ENCODE results near the gene FOSL2.
A peak's percentile ranks its signal among the peaks of the same experiment; 100 is the strongest.

FOSL2 gene

GRCh38 chr2:28377984-28378678, 14.5 kb upstream of the FOSL2 start:
- Mint-ChIP-seq H3K4me1 (peaks cover 9% of the 10 kb centered on the region), H3K27ac (no peak overlapping the region), H3K36me3 (no peaks in the 10 kb centered on the region), H3K4me3 (no peak overlapping the region), H3K9me3 (no peaks in the 10 kb centered on the region), H3K27me3 (no peaks in the 10 kb centered on the region)
- no peak for ATAC-seq

DNA sequence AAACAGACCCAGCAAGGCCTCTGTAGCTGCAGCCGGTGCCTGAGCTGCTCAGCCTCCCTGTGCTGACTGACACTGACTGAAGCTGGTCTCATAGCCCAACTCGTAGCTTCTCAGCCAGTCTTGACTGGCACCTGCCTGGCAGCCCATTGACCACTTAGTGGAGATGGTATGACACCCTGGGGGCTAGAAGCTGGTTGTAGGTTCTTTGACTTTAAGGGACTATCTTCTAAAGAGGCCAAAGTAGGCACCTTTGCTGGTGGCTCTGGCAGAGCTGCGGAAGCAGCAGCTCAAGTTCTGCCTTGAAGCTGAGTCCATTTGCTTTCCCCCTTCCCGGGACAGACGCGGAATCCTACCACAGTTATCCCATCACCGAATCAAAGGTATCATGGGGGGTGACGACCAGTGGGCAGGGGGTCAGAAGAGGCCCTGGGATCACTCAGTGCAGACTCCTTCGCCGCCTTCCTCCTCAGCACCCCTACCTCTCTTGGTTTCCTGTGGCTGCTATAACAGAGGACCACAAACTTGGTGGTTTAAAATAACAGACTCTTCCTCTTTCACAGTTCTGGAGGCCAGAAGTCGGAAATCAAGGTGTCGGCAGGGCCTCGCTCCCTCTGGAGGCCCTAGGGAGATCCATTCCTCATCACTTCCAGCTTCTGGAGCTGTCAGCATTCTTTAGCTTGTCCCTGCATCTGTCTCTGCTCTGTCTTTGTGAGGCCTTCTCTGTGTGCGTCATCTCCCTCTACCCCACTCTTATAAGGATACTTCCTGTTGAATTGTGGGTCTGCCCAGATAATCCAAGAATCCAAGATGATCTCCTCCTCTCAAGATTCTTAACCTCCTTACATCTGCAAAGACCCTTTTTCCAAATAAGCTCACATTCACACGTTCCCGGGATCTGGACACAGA, 13.7 kb upstream of the FOSL2 start:
- Mint-ChIP-seq H3K27me3 (no peaks in the 10 kb centered on the region), H3K9me3 (no peaks in the 10 kb centered on the region), H3K36me3 (no peaks in the 10 kb centered on the region), H3K27ac (peak overlapping the region; percentile 9), H3K4me3 (no peak overlapping the region), H3K4me1 (peaks cover 9% of the 10 kb centered on the region)
- ATAC-seq = no peak

DNA sequence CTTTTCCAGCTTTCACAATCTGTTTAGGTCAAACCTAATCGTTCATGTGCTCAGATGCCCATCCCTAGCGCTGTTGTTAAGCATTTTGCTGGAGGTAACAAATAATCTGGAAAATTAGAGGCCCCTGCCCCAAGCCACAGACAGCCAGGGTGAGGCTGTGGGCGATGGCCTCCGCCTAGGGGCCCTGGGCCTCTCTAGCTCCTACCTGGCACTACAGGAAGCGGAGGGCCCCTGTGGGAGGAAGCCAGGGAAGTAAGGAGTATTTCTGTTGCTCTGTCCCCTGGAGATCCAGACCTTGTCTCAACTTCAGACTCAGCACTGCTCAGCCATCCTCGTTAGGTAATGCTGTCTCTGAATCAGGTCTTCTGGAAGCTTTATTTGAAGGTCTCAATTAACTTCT, 12.4 kb upstream of the FOSL2 start:
- Mint-ChIP-seq H3K4me1 (peaks cover 9% of the 10 kb centered on the region), H3K27ac (no peak overlapping the region), H3K36me3 (no peaks in the 10 kb centered on the region), H3K4me3 (no peak overlapping the region), H3K27me3 (no peaks in the 10 kb centered on the region), H3K9me3 (no peaks in the 10 kb centered on the region)
- no peak for ATAC-seq

- ATAC-seq = no peak
- no peak overlapping the region for H3K4me3 Mint-ChIP-seq
- no peak overlapping the region for H3K27ac Mint-ChIP-seq
- H3K36me3 Mint-ChIP-seq = no peaks in the 10 kb centered on the region
- no peaks in the 10 kb centered on the region for H3K9me3 Mint-ChIP-seq
- H3K4me1 Mint-ChIP-seq = peaks cover 9% of the 10 kb centered on the region
- no peaks in the 10 kb centered on the region for H3K27me3 Mint-ChIP-seq
Measured at GRCh38 chr2:28381225-28382180, 11.2 kb upstream of the FOSL2 start.

- H3K9me3 Mint-ChIP-seq = no peaks in the 10 kb centered on the region
- H3K4me1 Mint-ChIP-seq = peaks cover 15% of the 10 kb centered on the region
- ATAC-seq = no peak
- no peak overlapping the region for H3K4me3 Mint-ChIP-seq
- H3K36me3 Mint-ChIP-seq = no peaks in the 10 kb centered on the region
- no peaks in the 10 kb centered on the region for H3K27me3 Mint-ChIP-seq
- H3K27ac Mint-ChIP-seq = no peak overlapping the region
Measured at GRCh38 chr2:28382755-28383154, 9.9 kb upstream of the FOSL2 start.

GRCh38 chr2:28387082-28387960, 5.3 kb upstream of the FOSL2 start:
- H3K27ac Mint-ChIP-seq = no peak overlapping the region
- peaks cover 26% of the 10 kb centered on the region for H3K4me1 Mint-ChIP-seq
- no peaks in the 10 kb centered on the region for H3K9me3 Mint-ChIP-seq
- no peaks in the 10 kb centered on the region for H3K36me3 Mint-ChIP-seq
- H3K4me3 Mint-ChIP-seq = no peak overlapping the region
- ATAC-seq = no peak
- H3K27me3 Mint-ChIP-seq = no peaks in the 10 kb centered on the region

DNA sequence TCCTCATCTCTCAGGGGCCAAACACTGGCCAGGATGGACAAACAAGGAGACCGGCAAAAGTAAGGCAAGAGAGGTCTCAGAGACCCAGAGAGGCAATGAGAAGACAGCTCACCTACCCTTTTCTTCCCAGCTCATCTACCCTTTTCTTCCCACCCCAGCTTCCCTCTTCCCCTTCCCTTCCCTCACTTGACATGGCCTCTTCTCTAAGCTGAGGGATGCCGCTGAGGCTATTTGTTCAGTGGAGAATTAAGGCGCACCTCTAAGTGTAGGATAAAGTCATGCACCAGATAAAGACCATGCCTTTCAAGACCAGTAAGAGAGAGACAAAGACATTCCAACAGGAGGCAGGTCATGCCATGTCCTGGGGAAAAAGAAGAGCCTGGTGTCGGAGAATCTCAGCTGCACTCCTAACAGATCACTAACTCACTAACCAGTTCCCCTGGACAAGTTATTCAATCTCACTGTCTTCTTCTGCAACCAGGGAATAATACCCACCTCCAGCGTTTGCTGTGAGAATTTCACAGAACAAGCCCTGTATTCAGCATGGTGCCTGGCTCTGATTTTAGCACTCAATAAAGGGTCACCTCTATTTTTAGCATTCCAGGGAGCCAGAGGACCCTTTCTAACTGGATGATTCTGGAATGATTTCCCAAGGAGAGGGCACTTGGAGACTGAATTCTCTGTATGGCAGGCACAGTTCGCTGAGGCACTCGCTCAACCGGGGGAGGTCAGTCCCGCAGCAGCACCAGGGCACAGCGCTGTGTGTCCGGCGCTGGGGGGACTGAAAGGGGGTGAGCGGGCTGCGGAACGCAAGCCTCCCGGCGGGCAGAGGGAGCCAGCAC, 3.0 kb upstream of the FOSL2 start:
- Mint-ChIP-seq H3K9me3 (no peaks in the 10 kb centered on the region), H3K4me1 (peaks cover 26% of the 10 kb centered on the region), H3K27ac (peak overlapping the region; percentile 82), H3K4me3 (peak overlapping the region; percentile 81), H3K36me3 (no peaks in the 10 kb centered on the region), H3K27me3 (no peaks in the 10 kb centered on the region)
- ATAC-seq = no peak

DNA sequence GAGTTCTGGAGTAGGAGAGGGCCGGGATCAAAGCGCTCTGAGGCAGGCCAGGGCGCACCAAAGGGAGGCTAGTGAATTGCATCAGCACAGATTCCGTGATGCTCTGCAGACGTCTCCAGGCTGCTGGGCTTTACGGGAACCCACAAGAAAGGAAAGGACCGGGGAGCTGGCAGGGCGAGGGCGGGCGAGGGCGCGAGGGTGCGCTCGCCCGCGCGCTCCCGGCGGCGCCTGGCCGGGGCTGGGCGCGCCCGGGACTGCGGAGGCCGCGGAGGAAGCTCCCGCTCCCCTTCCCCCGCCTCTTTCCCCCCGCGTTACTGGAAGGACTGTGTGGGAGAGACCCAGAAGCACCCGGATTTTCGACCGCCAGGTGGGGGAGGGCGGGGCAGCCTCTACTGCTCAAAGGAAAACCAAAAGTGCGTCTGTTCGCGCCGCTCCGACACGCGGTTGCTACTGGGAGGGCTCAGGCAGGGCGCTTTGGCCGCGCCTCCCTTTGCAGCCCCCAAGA, 2.4 kb upstream of the FOSL2 start:
- peaks cover 26% of the 10 kb centered on the region for H3K4me1 Mint-ChIP-seq
- H3K27ac Mint-ChIP-seq = peak overlapping the region; percentile 82
- peak; percentile 50 for ATAC-seq
- no peaks in the 10 kb centered on the region for H3K27me3 Mint-ChIP-seq
- no peaks in the 10 kb centered on the region for H3K9me3 Mint-ChIP-seq
- H3K4me3 Mint-ChIP-seq = peak overlapping the region; percentile 81
- no peaks in the 10 kb centered on the region for H3K36me3 Mint-ChIP-seq

DNA sequence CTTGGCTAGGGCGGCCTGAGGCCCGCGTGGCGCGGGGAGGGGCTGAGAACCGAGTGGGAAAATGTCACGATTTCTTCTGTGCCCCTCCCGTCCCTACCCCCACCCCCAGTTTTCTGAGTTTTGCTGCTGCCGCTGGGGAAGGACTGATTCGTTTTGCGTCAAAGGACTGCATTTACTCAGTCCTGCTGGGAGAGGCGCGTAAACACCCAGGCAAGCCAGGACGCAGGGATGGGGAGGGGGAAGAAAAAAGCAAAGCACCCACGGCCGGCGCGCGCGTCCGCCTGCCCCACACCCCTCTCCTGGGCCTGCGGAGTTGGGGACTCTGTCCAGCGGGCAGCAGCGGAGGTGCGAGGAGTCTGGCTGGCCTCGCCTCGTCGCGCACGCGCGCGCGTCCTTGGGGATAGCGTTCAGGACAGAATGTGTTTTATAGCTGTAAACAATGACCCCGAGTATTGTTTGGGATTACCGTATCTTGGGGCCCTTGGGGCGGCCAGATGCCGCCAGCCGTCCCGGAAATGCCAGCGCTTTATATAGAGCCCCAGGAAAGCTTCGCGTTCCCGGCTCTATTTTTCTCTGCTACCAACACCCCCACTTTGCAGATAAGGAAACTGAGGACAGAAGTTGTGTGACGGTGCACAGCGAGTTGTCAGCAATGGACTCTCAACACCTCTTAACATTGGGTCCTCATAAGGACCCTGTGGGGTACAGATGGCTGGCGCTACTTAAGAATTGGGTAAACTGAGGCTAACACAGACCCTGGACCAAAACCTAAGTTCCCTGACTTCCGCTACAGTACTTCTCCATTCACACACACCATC, 1.7 kb upstream of the FOSL2 start:
- Mint-ChIP-seq H3K27ac (peak overlapping the region; percentile 82), H3K27me3 (no peaks in the 10 kb centered on the region), H3K4me3 (peak overlapping the region; percentile 80), H3K36me3 (no peaks in the 10 kb centered on the region), H3K9me3 (no peaks in the 10 kb centered on the region), H3K4me1 (peaks cover 26% of the 10 kb centered on the region)
- ATAC-seq = no peak

DNA sequence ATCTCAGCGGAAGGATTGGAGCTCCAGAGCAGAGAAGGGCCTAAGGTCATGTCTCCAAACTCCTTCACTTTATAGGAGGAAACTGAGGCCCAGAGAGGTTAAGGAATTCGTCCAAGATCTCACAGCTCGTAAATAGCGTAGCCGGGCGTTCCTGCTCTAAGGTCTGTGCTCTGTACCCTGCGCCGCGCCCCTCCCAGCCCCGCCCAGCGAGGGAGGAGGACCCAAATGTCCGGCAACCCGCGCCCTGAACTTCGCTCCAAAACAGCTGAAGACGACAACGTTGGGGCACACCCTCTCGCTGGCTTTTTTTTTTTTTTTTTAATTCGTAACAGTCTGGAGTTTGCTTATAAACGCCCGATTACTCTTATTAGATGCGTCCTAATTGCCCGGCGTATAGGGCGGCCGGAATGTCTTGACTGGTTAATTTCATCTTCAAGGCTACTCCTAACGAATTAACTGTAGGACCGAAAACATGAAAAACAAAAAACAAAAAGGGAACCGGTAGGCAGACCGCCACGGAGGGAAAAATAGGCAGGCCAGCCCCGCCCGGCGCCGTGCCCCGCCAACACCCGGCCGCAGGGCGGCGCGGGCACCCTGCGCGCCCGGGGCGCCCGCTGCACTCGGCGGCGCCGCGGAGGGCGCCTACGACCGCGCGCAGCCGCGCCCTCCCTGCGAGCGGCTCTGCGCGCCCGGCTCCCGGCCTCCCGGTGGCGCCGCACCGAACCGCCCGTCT, 928 bp upstream of the FOSL2 start:
- H3K27me3 Mint-ChIP-seq = no peaks in the 10 kb centered on the region
- peak overlapping the region; percentile 82 for H3K27ac Mint-ChIP-seq
- no peaks in the 10 kb centered on the region for H3K36me3 Mint-ChIP-seq
- peak; percentile 64 for ATAC-seq
- H3K4me1 Mint-ChIP-seq = peaks cover 26% of the 10 kb centered on the region
- H3K4me3 Mint-ChIP-seq = peak overlapping the region; percentile 80
- no peaks in the 10 kb centered on the region for H3K9me3 Mint-ChIP-seq

DNA sequence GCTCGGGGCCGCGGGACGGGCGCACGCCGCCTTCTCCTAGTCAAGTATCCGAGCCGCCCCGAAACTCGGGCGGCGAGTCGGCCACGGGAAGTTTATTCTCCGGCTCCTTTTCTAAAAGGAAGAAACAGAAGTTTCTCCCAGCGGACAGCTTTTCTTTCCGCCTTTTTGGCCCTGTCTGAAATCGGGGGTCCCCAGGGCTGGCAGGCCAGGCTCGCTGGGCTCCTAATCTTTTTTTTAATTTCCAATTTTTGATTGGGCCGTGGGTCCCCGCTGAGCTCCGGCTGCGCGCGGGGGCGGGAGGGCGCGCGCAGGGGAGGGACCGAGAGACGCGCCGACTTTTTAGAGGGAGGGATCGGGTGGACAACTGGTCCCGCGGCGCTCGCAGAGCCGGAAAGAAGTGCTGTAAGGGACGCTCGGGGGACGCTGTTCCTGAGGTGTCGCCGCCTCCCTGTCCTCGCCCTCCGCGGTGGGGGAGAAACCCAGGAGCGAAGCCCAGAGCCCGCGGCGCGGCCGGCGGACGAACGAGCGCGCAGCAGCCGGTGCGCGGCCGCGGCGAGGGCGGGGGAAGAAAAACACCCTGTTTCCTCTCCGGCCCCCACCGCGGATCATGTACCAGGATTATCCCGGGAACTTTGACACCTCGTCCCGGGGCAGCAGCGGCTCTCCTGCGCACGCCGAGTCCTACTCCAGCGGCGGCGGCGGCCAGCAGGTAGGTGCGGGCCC, 617 bp downstream of the FOSL2 start:
- H3K27ac Mint-ChIP-seq = peak overlapping the region; percentile 82
- H3K9me3 Mint-ChIP-seq = no peaks in the 10 kb centered on the region
- H3K4me1 Mint-ChIP-seq = peaks cover 15% of the 10 kb centered on the region
- no peaks in the 10 kb centered on the region for H3K36me3 Mint-ChIP-seq
- ATAC-seq = peak; percentile 20
- no peaks in the 10 kb centered on the region for H3K27me3 Mint-ChIP-seq
- no peak overlapping the region for H3K4me3 Mint-ChIP-seq

Data from stimulated activated memory B cell treated with anti-CD40 and anti-IgM and Interleukin-4, amounts not matched to agents 10 μg/mL and 1 μg/mL and 100 μg/mL, for 72 hours (primary cell).